Upper lobe of right lung (tissue), 1 donor: Measurements from ENCODE around the gene PANK2. TPM values are rescaled to one million over a fixed set of nuclear protein-coding genes. Genes with fewer than 3 reads are reported as not detected.
"Not testable (repeated sequence)": the region's sequence is repeated elsewhere in the genome, so short reads cannot be mapped to it uniquely, and the experiment has no call there.

Experiments
- ATAC-seq: fragments of 200-7000 bp; cut with Tn5 transposase; one replicate; pipeline ENCODE4 v1.9.1; 2020; ENCODE audit warnings: mild to moderate bottlenecking, moderate library complexity
- DNase-seq: peaks from one replicate; pipeline ENCODE4 v3.0.0-alpha.2; 2020
- H3K27ac ChIP-seq: fragments of 200-600 bp; one replicate; pipeline ENCODE4 v1.8.0; 2022
- H3K27me3 ChIP-seq: fragments of 200-600 bp; one replicate; pipeline ENCODE4 v1.8.0; 2022; ENCODE audit warnings: mild to moderate bottlenecking
- H3K36me3 ChIP-seq: fragments of 200-600 bp; one replicate; pipeline ENCODE4 v1.8.0; 2022
- H3K4me1 ChIP-seq: fragments of 200-600 bp; one replicate; pipeline ENCODE4 v1.8.0; 2022
- H3K4me3 ChIP-seq: fragments of 200-600 bp; one replicate; pipeline ENCODE4 v1.8.0; 2022; ENCODE audit warnings: mild to moderate bottlenecking
- H3K9me3 ChIP-seq: fragments of 200-600 bp; one replicate; pipeline ENCODE4 v1.8.0; 2022
- CTCF ChIP-seq: fragments of 200-600 bp; IDR thresholded peaks from one replicate; pipeline ENCODE4 v1.8.0; 2022; ENCODE audit warnings: antibody characterized with exemption
- intact Hi-C: fragments of 100-400 bp; cut with DNase I; formaldehyde crosslinking; loops from one replicate; pipeline ENCODE4 v1.11.0; 2022
- microRNA-seq: library from miRNA; unstranded; fragments of <30 nt; microRNA quantifications from one replicate; pipeline ENCODE4 v1.2.0, GENCODE V29; 2020; ENCODE audit warnings: borderline microRNAs expressed
- total RNA-seq: library from RNA; stranded (reverse); fragmentation: NEBNext Ultra II Directional; extraction: Animal tissue kit (Norgen Biotek cat#: 25700); gene quantifications from one replicate; pipeline ENCODE4 v1.2.1, GENCODE V29; 2021
- donor health status: DM: no; HTN: yes; CAD: no; lungs with severe emphysema.

PANK2 gene
- total RNA-seq, 1 donor from 2014 or later, result 37.6 TPM

GRCh38 chr20:3972161-3972560, 83.0 kb downstream of the PANK2 start:
- TF ChIP-seq CTCF, result no peak
- Histone ChIP-seq H3K27me3 (no peaks in the 10 kb centered on the region), H3K4me3 (no peak overlapping the region), H3K36me3 (no peaks in the 10 kb centered on the region), H3K4me1 (no peaks in the 10 kb centered on the region), H3K27ac (no peak overlapping the region), H3K9me3 (no peaks in the 10 kb centered on the region)
- intact Hi-C loops, result no loop called here
- no peak for DNase-seq
- ATAC-seq, result no peak

- ATAC-seq, H3K36me3 ChIP-seq, H3K27ac ChIP-seq, H3K27me3 ChIP-seq, H3K9me3 ChIP-seq, DNase-seq, intact Hi-C loops, H3K4me1 ChIP-seq, H3K4me3 ChIP-seq: not testable (repeated sequence)
Measured at GRCh38 chr20:3972631-3973030, 83.4 kb downstream of the PANK2 start.

- intact Hi-C loops, result no loop called here
- Histone ChIP-seq H3K9me3 (no peaks in the 10 kb centered on the region), H3K4me1 (no peaks in the 10 kb centered on the region), H3K27ac (no peak overlapping the region), H3K27me3 (no peaks in the 10 kb centered on the region), H3K36me3 (no peaks in the 10 kb centered on the region), H3K4me3 (no peak overlapping the region)
- no peak for TF ChIP-seq CTCF
- no peak for ATAC-seq
- no peak for DNase-seq
Measured at GRCh38 chr20:3973705-3974104, 84.5 kb downstream of the PANK2 start.

GRCh38 chr20:3976511-3976910, 87.3 kb downstream of the PANK2 start:
- Histone ChIP-seq H3K4me1 (peaks cover 5% of the 10 kb centered on the region), H3K27me3 (no peaks in the 10 kb centered on the region), H3K4me3 (no peak overlapping the region), H3K27ac (no peak overlapping the region), H3K9me3 (no peaks in the 10 kb centered on the region), H3K36me3 (no peaks in the 10 kb centered on the region)
- no peak for ATAC-seq
- TF ChIP-seq CTCF, result no peak
- intact Hi-C loops, result no loop called here
- DNase-seq, result no peak

Small RNA genes lying within 50 kb of the gene (microRNA-seq; reads per million reads assigned to microRNA genes)
- gene MIR103A2, result not detected
- gene MIR103B2, result not detected

Other genes starting within 250 kb of the PANK2 start
- gene GFRA4, start 226.0 kb upstream of the PANK2 start, total RNA-seq, result not detected
- gene ADAM33, start 207.4 kb upstream of the PANK2 start, total RNA-seq, result 11.0 TPM
- gene SIGLEC1, start 176.8 kb upstream of the PANK2 start, total RNA-seq, result 53.6 TPM
- 33.7 TPM for gene HSPA12B, start 156.7 kb upstream of the PANK2 start, total RNA-seq
- 23.3 TPM for gene ADISSP, start 121.6 kb upstream of the PANK2 start, total RNA-seq
- 0.46 TPM for gene SPEF1, start 107.9 kb upstream of the PANK2 start, total RNA-seq
- gene CENPB, start 102.6 kb upstream of the PANK2 start, total RNA-seq, result 94.6 TPM
- gene CDC25B, start 93.1 kb upstream of the PANK2 start, total RNA-seq, result 136 TPM
- gene AP5S1, start 68.8 kb upstream of the PANK2 start, total RNA-seq, result 13.1 TPM
- gene MAVS, start 42.6 kb upstream of the PANK2 start, total RNA-seq, result 41.5 TPM
- gene RNF24, start 126.2 kb downstream of the PANK2 start, total RNA-seq, result 24.5 TPM